ENCODE measurements around the gene CFD.

GRCh38 chr19:850979-851335 is 8.5 kb upstream of the CFD start:
- TF ChIP-seq CTCF (conservative IDR thresholded peaks at IDR 0.05; ENCODE audit: low read length) (no peak), EZH2phosphoT487 (IDR thresholded peaks at IDR 0.05; ENCODE audit: borderline replicate concordance) (no peak)
